Esophagus squamous epithelium (tissue), 4 donors: Measurements from ENCODE around the gene IFIT1B.

Source experiments
- CTCF ChIP-seq, 6 experiments: fragments of 450-650 bp in 4 of 6; fragments of 200-600 bp in 2 of 6; sonication (generic) in 2 of 6; IDR thresholded peaks; one replicate each; pipeline ENCODE4 v1.5.1; 2016 to 2019; ENCODE audit warnings: antibody characterized with exemption in 6 of 6, mild to moderate bottlenecking in 4 of 6, moderate library complexity in 4 of 6
- POLR2A ChIP-seq, 4 donors: fragments of 450-650 bp; IDR thresholded peaks; one replicate each; pipeline ENCODE4 v1.6.1; 2017; ENCODE audit warnings: antibody characterized with exemption in 4 of 4, mild to moderate bottlenecking in 4 of 4, moderate library complexity in 3 of 4

DNA sequence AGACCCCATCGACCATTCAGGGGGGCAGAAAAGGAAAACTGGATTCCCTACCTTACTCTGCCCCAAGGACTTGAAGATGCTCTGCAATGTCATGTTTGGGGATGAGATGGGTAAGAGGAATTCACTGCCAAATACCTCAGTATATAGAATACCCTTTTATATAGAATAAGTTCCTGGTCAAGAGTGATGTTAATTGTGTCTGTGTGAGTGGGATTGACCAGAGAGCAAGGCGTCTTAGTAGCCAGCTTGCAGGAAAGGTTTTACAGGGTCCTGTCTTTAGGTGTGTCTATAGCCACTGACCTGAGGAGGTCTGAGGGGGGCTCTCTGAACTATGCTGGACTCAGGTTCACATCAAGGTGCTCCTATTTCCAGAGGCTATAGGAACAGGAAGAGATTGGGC lies 48.7 kb upstream of the IFIT1B start:
- TF ChIP-seq CTCF (IDR thresholded peaks at IDR 0.05) (no peak), POLR2A (IDR thresholded peaks at IDR 0.05) (no peak)
